ENCODE results near the gene MYBPC1. TPM values are rescaled to one million over a fixed set of nuclear protein-coding genes. Genes with fewer than 3 reads are reported as not detected.

Gene MYBPC1
- total RNA-seq, 1 experiment from 2014 or later, result not detected

- H3K27ac Mint-ChIP-seq (ENCODE audit: unreplicated experiment), result no peak overlapping the region
- Histone ChIP-seq H3K36me3 (ENCODE audit: control insufficient read depth, insufficient read depth, low read length) (no peaks in the 10 kb centered on the region), H3K4me3 (ENCODE audit: low read depth, low read length) (no peak overlapping the region), H3K4me1 (no peaks in the 10 kb centered on the region), H3K27me3 (replicated peaks; ENCODE audit: control insufficient read depth, insufficient read depth, low read length) (no peaks in the 10 kb centered on the region), H3K9me3 (no peaks in the 10 kb centered on the region; the same call in 1 of the 2 replicates)
- ChIA-PET POLR2A (no interaction called here), CTCF (no interaction called here)
- H3K9me3 Mint-ChIP-seq (ENCODE audit: unreplicated experiment), result no peaks in the 10 kb centered on the region
- TF ChIP-seq CTCF (IDR thresholded peaks at IDR 0.05; ENCODE audit: insufficient read depth in 1 of 2, low read depth in 1 of 2, low read length in 1 of 2, severe bottlenecking in 1 of 2, unreplicated experiment in 1 of 2), result no peak
- no peaks in the 10 kb centered on the region for H3K27me3 Mint-ChIP-seq (ENCODE audit: insufficient read depth, unreplicated experiment)
- H3K4me3 Mint-ChIP-seq (ENCODE audit: unreplicated experiment), result no peak overlapping the region
- H3K4me1 Mint-ChIP-seq (ENCODE audit: low read depth, unreplicated experiment), result no peaks in the 10 kb centered on the region
- H3K36me3 Mint-ChIP-seq (ENCODE audit: insufficient read depth, unreplicated experiment), result no peaks in the 10 kb centered on the region
- intact Hi-C loops (cut with micrococcal nuclease; ENCODE audit: unreplicated experiment), result no loop called here
- no TSS peak for BruUV-seq (replicated peaks)
- DNase-seq, result no peak
Measured at GRCh38 chr12:101592921-101593320, 1.9 kb upstream of the MYBPC1 start.

GRCh38 chr12:101596172-101596571 lies 1.4 kb downstream of the MYBPC1 start:
- H3K27me3 ChIP-seq (replicated peaks; ENCODE audit: control insufficient read depth, insufficient read depth, low read length), result no peaks in the 10 kb centered on the region
- H3K36me3 Mint-ChIP-seq (ENCODE audit: insufficient read depth, unreplicated experiment), result no peaks in the 10 kb centered on the region
- ChIA-PET CTCF (no interaction called here), POLR2A (no interaction called here)
- intact Hi-C loops (cut with micrococcal nuclease; ENCODE audit: unreplicated experiment), result no loop called here
- H3K27me3 Mint-ChIP-seq (ENCODE audit: insufficient read depth, unreplicated experiment), result no peaks in the 10 kb centered on the region
- peaks cover 26% of the 10 kb centered on the region for H3K4me1 ChIP-seq
- no peak for DNase-seq
- peaks cover 14% of the 10 kb centered on the region for H3K4me1 Mint-ChIP-seq (ENCODE audit: low read depth, unreplicated experiment)
- no peaks in the 10 kb centered on the region for H3K9me3 Mint-ChIP-seq (ENCODE audit: unreplicated experiment)
- no peaks in the 10 kb centered on the region for H3K36me3 ChIP-seq (ENCODE audit: control insufficient read depth, insufficient read depth, low read length)
- H3K27ac Mint-ChIP-seq (ENCODE audit: unreplicated experiment), result no peak overlapping the region
- H3K4me3 Mint-ChIP-seq (ENCODE audit: unreplicated experiment), result no peak overlapping the region
- no peaks in the 10 kb centered on the region for H3K9me3 ChIP-seq
- H3K4me3 ChIP-seq (ENCODE audit: low read depth, low read length), result no peak overlapping the region
- BruUV-seq (replicated peaks), result no TSS peak
- no peak for TF ChIP-seq CTCF (IDR thresholded peaks at IDR 0.05; ENCODE audit: insufficient read depth in 1 of 2, low read depth in 1 of 2, low read length in 1 of 2, severe bottlenecking in 1 of 2, unreplicated experiment in 1 of 2)

- no peaks in the 10 kb centered on the region for H3K36me3 Mint-ChIP-seq (ENCODE audit: insufficient read depth, unreplicated experiment)
- intact Hi-C loops (cut with micrococcal nuclease; ENCODE audit: unreplicated experiment), result no loop called here
- Histone ChIP-seq H3K27me3 (replicated peaks; ENCODE audit: control insufficient read depth, insufficient read depth, low read length) (no peaks in the 10 kb centered on the region), H3K9me3 (no peaks in the 10 kb centered on the region), H3K4me1 (peaks cover 30% of the 10 kb centered on the region), H3K4me3 (ENCODE audit: low read depth, low read length) (no peak overlapping the region), H3K36me3 (ENCODE audit: control insufficient read depth, insufficient read depth, low read length) (no peaks in the 10 kb centered on the region)
- POLR2A ChIA-PET, result no interaction called here
- no peak overlapping the region for H3K27ac Mint-ChIP-seq (ENCODE audit: unreplicated experiment)
- DNase-seq, result no peak
- peaks cover 18% of the 10 kb centered on the region for H3K4me1 Mint-ChIP-seq (ENCODE audit: low read depth, unreplicated experiment)
- CTCF ChIA-PET, result no interaction called here
- BruUV-seq (replicated peaks), result no TSS peak
- no peaks in the 10 kb centered on the region for H3K27me3 Mint-ChIP-seq (ENCODE audit: insufficient read depth, unreplicated experiment)
- no peak for TF ChIP-seq CTCF (IDR thresholded peaks at IDR 0.05; ENCODE audit: insufficient read depth in 1 of 2, low read depth in 1 of 2, low read length in 1 of 2, severe bottlenecking in 1 of 2, unreplicated experiment in 1 of 2)
- no peaks in the 10 kb centered on the region for H3K9me3 Mint-ChIP-seq (ENCODE audit: unreplicated experiment)
- H3K4me3 Mint-ChIP-seq (ENCODE audit: unreplicated experiment), result no peak overlapping the region
Measured at GRCh38 chr12:101597164-101597563, 2.4 kb downstream of the MYBPC1 start.

Measured in Caco-2 (cell line).